Ectodermal cell (in vitro differentiated cells): ENCODE results near the gene FOLR3.

Experiments
- H3K27ac ChIP-seq: 2 replicates; pipeline ENCODE4 v1.7.0; 2013; ENCODE audit warnings: mild to moderate bottlenecking, low read depth, low read length; ENCODE audit not compliant: insufficient read depth, poor library complexity, severe bottlenecking
- H3K27me3 ChIP-seq: 2 replicates; pipeline ENCODE4 v1.7.0; 2013; ENCODE audit warnings: mild to moderate bottlenecking, low read length; ENCODE audit not compliant: insufficient read depth, control insufficient read depth, poor library complexity, severe bottlenecking
- H3K36me3 ChIP-seq: one replicate; pipeline ENCODE4 v1.7.0; 2013; ENCODE audit warnings: low read length; ENCODE audit not compliant: control insufficient read depth, insufficient read depth
- H3K4me1 ChIP-seq: one replicate; pipeline ENCODE4 v1.7.0; 2013; ENCODE audit warnings: low read length; ENCODE audit not compliant: control insufficient read depth, insufficient read depth
- H3K4me3 ChIP-seq: 2 replicates; pipeline ENCODE4 v1.7.0; 2013; ENCODE audit warnings: low read depth, low read length, control low read depth; ENCODE audit not compliant: insufficient read depth
- H3K9me3 ChIP-seq: 2 replicates; pipeline ENCODE4 v1.7.0; 2013; ENCODE audit warnings: mild to moderate bottlenecking, low read length, moderate library complexity; ENCODE audit not compliant: control insufficient read depth
- WGBS, 2 experiments: methylation state at CpG; one replicate each; pipeline ENCODE4 v1.1.7; 2013; ENCODE audit warnings: missing lambda C conversion rate in 2 of 2; 5-methylcytosine and 5-hydroxymethylcytosine counted together

The FOLR3 gene

GRCh38 chr11:72123117-72123653 is 12.3 kb upstream of the FOLR3 start:
- Histone ChIP-seq H3K9me3 (no peaks in the 10 kb centered on the region), H3K27me3 (peaks cover 10% of the 10 kb centered on the region), H3K27ac (no peak overlapping the region), H3K4me1 (no peaks in the 10 kb centered on the region), H3K4me3 (no peak overlapping the region), H3K36me3 (no peaks in the 10 kb centered on the region)
- WGBS, 2 experiments, result 82% methylated on average over 3 of the region's 3 CpGs

- Histone ChIP-seq H3K27ac (no peak overlapping the region), H3K4me3 (no peak overlapping the region), H3K27me3 (peaks cover 4% of the 10 kb centered on the region), H3K36me3 (no peaks in the 10 kb centered on the region), H3K9me3 (no peaks in the 10 kb centered on the region), H3K4me1 (no peaks in the 10 kb centered on the region)
- 90 to 91% methylated on average over 6 of the region's 6 CpGs for WGBS, 2 experiments
These were observed 11.5 kb upstream of the FOLR3 start for GRCh38 chr11:72124046-72124445.

DNA sequence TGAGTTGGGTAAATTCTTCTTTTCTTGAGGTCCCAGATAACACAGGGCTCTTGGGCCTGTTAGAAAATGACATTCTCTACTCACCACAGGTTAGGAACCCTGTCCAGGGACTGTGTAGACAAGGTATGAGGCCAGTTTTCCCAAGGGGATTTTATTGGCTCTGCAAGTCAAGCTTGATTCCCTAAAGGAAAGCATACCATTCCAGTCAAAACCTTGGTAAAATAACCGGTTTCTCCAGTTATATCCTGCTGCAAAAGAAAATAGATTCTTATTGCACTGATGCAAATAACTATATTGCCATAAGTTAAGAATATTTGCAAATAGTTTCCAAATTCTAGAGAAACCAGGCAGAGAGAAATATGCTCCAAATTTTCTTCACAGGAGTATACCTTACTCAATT is 9.6 kb upstream of the FOLR3 start:
- no peaks in the 10 kb centered on the region for H3K36me3 ChIP-seq
- 77% methylated on average over 1 of the region's 1 CpG; no CpG with 5 or more reads in 1 of the 2 experiments for WGBS, 2 experiments
- peaks cover 4% of the 10 kb centered on the region for H3K27me3 ChIP-seq
- H3K27ac ChIP-seq, result no peak overlapping the region
- no peaks in the 10 kb centered on the region for H3K9me3 ChIP-seq
- H3K4me1 ChIP-seq, result no peaks in the 10 kb centered on the region
- H3K4me3 ChIP-seq, result no peak overlapping the region

GRCh38 chr11:72127923-72128322 is 7.6 kb upstream of the FOLR3 start:
- Histone ChIP-seq H3K36me3 (no peaks in the 10 kb centered on the region), H3K27ac (no peak overlapping the region), H3K9me3 (no peaks in the 10 kb centered on the region), H3K4me1 (no peaks in the 10 kb centered on the region), H3K4me3 (no peak overlapping the region), H3K27me3 (peaks cover 3% of the 10 kb centered on the region)
- 49 to 58% methylated on average over 2 of the region's 2 CpGs for WGBS, 2 experiments

GRCh38 chr11:72129381-72129780 is 6.1 kb upstream of the FOLR3 start:
- Histone ChIP-seq H3K4me3 (no peak overlapping the region), H3K36me3 (no peaks in the 10 kb centered on the region), H3K9me3 (no peaks in the 10 kb centered on the region), H3K27ac (no peak overlapping the region), H3K4me1 (no peaks in the 10 kb centered on the region), H3K27me3 (peaks cover 5% of the 10 kb centered on the region)
- 88 to 89% methylated on average over 3 of the region's 3 CpGs for WGBS, 2 experiments

DNA sequence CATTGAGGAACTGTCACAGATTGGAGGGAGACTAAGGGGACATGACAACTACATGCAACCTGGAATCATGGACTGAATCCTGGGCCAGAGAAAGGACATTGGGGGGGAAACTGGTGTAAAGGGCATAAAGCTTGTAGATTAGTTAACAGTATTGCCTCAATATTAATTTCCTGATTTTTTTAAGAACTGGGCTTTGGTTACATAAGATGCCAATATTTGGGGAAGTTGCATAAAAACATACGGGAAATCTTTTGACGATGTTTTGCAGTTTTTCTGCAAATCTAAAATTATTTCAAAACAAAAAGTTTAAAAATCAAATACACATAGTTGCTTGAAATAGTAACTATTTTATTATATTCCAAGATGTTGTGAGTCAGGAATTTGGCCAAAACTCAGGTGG is 2.9 kb upstream of the FOLR3 start:
- no peak overlapping the region for H3K27ac ChIP-seq
- H3K4me3 ChIP-seq, result no peak overlapping the region
- WGBS, 2 experiments, result no CpG with 5 or more reads among the region's 2 CpGs
- no peaks in the 10 kb centered on the region for H3K9me3 ChIP-seq
- H3K4me1 ChIP-seq, result no peaks in the 10 kb centered on the region
- H3K27me3 ChIP-seq, result peaks cover 5% of the 10 kb centered on the region
- no peaks in the 10 kb centered on the region for H3K36me3 ChIP-seq

- no peaks in the 10 kb centered on the region for H3K4me1 ChIP-seq
- peaks cover 5% of the 10 kb centered on the region for H3K27me3 ChIP-seq
- no peak overlapping the region for H3K27ac ChIP-seq
- WGBS, 2 experiments, result 90 to 91% methylated on average over 14 of the region's 14 CpGs
- no peaks in the 10 kb centered on the region for H3K9me3 ChIP-seq
- H3K36me3 ChIP-seq, result no peaks in the 10 kb centered on the region
- H3K4me3 ChIP-seq, result no peak overlapping the region
These were observed 562 bp downstream of the FOLR3 start for GRCh38 chr11:72135891-72136683.

DNA sequence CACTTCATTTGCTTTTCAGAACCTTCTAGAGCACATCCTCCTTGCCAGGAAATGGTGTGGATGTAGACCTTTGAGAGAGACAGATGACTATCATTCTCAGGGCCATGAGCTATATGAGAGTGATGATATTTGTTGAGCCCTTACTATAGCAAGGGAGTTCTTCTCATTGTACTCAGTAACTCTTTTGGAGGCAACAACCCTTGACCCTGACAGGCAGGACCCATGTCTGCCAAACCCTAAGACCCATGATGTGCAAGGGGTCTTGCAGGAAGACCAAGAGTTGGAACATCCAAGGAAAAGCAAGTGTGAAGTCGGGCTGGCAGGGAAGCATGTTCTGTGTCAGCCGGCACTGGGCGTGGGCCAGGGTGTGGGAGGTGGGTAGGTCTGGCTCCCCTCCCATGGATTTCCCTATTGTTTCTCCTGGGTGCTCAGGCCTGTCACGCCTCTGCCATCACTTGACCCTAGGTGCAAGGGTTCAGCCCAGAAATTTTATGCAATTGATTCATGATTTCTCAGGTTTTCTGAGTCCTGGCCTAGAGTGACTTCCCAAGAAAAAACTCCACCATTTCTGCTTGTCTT is 1.2 kb downstream of the FOLR3 start:
- WGBS, 2 experiments, result 91 to 92% methylated on average over 4 of the region's 4 CpGs
- H3K36me3 ChIP-seq, result no peaks in the 10 kb centered on the region
- no peaks in the 10 kb centered on the region for H3K4me1 ChIP-seq

GRCh38 chr11:72138821-72139390 is 3.4 kb downstream of the FOLR3 start:
- Histone ChIP-seq H3K27me3 (no peaks in the 10 kb centered on the region), H3K4me1 (no peaks in the 10 kb centered on the region), H3K36me3 (no peaks in the 10 kb centered on the region), H3K27ac (no peak overlapping the region), H3K9me3 (no peaks in the 10 kb centered on the region), H3K4me3 (no peak overlapping the region)
- 91 to 93% methylated on average over 9 to 12 of the region's 12 CpGs for WGBS, 2 experiments

More for the DNA sequence above, 1.2 kb downstream of the FOLR3 start:
- H3K27ac ChIP-seq, result no peak overlapping the region
- no peak overlapping the region for H3K4me3 ChIP-seq
- H3K9me3 ChIP-seq, result no peaks in the 10 kb centered on the region
- H3K27me3 ChIP-seq, result peaks cover 5% of the 10 kb centered on the region

DNA sequence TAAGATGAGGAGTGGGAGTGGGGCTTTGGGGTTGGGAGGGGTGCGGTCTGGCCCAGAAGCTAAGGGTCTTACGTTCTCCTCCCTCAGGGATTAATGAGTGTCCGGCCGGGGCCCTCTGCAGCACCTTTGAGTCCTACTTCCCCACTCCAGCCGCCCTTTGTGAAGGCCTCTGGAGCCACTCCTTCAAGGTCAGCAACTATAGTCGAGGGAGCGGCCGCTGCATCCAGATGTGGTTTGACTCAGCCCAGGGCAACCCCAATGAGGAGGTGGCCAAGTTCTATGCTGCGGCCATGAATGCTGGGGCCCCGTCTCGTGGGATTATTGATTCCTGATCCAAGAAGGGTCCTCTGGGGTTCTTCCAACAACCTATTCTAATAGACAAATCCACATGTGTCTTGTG is 4.0 kb downstream of the FOLR3 start:
- no peaks in the 10 kb centered on the region for H3K4me1 ChIP-seq
- 93 to 97% methylated on average over 11 of the region's 11 CpGs for WGBS, 2 experiments

More for the DNA sequence above, 4.0 kb downstream of the FOLR3 start:
- no peaks in the 10 kb centered on the region for H3K36me3 ChIP-seq
- H3K4me3 ChIP-seq, result no peak overlapping the region
- no peaks in the 10 kb centered on the region for H3K27me3 ChIP-seq
- no peak overlapping the region for H3K27ac ChIP-seq
- no peaks in the 10 kb centered on the region for H3K9me3 ChIP-seq
